Activated CD8-positive, alpha-beta memory T cell treated with anti-CD3 and anti-CD28 coated beads for 1 hour (primary cell): ENCODE data around the gene IQCH.
"Not testable (repeated sequence)": the region's sequence is repeated elsewhere in the genome, so short reads cannot be mapped to it uniquely, and the experiment has no call there.

ENCODE experiments used
- DNase-seq, 2 donors: peaks; one replicate each; pipeline ENCODE4 v3.0.0-alpha.2; 2020; ENCODE audit warnings: low read depth in 1 of 2; ENCODE audit errors: extremely low read depth in 1 of 2

IQCH gene

DNA sequence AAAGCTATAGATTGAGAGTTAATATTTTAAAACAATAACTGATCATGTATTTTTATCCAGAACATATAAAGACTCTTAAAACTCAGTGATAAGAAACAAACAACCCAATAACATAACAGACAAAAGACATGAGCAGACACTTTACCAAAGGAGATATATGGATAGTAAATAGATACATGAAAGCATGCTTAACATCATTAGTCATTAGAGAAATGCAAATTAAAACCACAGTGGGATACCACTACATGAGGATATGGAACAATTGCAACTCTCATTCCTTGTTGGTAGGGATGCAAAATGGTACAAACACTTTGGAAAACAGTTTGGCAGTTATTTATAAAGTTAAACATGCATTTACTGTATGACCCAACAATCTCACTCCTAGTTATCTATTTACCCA is 95.0 kb downstream of the IQCH start:
- DNase-seq: no peak

DNA sequence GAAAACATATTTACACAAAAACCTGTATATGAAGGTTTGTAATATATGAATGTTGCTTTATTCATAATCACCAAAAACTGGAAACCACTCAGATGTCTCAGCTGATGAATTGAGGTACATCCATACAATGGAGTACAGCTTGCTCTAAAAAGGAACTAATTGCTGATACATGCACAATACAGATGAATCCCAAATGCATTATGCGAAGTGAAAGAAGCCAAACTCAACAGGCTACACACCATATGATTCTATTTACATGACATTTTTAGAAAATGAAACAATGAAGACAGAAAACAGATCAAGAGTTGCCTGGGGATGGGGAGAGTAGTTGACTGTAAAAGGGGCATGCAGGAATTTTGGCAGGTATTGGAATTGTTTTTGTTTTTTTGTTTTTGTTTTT is 95.5 kb downstream of the IQCH start:
- no peak for DNase-seq

DNA sequence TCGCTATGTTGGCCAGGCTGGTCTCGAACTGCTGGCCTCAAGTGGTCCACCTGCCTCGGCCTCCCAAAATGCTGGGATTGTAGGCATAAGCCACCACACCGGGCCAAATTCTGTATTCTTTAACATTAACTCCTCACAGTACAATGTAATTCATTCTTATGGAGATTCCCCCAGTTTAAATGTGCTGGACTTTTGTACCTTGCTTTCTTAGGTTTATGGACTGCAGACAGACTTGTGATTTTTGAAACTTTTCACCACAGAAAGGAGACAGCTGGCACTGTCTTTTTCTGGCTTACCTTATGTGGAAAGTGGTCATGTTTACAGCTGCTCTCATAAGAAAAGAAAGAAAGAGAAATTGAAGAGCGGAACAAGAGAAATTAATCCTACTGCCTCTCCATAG is 103.8 kb downstream of the IQCH start:
- no peak for DNase-seq

DNA sequence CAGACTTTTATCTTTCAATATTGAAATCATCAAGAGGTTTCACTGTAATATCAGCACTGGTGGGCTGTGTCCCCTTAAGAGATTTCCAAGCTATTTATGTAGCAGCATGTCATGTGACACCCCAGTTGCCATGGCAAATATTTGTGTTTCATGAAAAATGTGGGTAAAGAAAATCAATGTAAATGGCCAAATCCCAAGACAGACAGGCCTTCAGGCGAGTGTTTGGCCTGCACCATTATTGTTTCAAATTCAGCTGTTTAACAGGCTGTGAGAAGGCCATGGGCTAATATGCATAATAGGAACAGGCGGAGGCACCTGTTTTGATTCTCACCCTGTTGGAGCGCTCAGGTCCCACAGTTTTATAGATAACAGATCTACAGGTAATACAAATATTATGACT is 104.2 kb downstream of the IQCH start:
- no peak for DNase-seq

DNA sequence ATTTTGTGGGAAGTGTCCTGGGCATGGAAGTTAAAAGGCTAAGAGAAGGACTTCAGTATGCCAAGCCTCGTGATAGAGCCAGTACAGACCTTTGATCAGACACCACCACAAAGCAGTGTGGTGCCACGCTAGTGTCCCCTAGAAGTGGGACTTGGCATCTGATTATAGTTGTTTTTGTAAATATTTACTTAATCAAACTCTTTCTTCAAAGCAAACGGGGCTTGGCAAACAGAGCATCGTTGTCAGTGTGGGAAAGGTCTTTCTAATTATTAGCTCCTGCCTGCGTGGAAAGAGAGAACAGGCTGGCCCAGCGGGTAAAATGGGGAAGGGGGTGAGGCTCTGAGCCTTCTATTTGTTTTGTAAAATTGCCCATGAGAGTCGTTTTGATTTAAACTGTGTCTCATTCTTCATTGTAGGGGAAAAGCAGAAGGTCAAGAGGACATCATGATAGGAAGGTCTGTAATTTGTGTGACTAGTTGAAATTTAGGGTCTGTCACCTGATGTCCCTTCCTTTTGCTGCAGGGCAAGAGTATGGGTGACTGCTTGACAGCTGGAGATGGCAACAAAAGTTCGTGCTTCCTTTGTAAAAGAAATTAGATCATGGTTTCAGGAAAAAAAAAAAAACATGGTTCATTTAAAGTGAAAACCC is 105.0 kb downstream of the IQCH start:
- no peak for DNase-seq

DNA sequence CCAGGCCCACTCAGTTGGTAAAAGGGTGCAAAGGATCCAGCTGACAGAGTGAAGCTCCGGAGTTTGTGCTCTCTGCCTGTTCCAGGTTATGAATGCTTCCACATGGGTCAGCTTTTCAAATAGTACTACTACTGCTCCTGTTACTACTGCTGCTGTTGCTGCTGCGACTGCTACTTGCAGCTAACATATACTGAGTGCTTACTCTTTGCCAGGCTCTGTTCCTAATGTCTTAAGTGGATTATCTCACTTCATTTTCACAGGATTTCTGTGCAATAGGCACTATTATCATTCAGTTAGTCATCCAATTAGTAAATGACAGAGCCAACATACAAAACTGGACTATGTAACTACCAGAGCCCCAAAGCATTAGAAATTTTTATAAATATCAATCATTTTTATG is 106.5 kb downstream of the IQCH start:
- DNase-seq: no peak

DNA sequence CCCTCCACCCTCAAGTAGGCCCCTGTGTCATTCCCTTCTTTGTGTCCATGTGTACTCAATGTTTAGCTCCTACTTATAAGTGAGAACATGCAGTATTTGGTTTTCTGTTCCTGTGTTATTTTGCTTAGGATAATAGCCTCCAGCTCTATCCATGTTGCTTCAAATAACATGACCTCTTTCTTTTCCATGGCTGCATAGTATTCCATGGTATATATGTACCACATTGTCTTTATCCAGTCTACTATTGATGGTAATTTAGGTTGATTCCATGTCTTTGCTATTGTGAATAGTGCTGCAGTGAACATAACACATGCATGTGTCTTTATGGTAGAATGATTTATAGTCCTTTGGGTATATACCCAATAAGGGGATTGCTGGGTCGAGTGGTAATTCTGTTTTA is 109.1 kb downstream of the IQCH start:
- DNase-seq: not testable (repeated sequence)

DNA sequence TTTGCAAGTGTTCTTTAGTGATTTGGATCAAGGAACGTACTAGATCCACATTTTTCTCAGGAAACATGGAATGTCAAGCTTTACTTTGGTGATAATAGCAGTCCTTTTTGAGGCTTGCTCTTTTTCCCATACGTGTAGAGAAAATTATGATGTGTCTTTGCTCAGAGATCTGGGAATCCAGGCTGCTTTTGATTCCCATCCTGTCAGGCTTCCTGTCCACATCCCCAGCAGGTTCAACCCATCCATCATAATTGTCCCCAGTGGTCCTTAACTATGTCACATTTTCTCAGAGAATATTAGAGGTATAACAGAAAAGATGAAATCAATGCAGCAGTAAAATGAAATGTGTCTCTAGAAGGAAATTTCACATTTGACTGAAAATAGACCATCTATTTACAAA is 111.4 kb downstream of the IQCH start:
- no peak for DNase-seq

DNA sequence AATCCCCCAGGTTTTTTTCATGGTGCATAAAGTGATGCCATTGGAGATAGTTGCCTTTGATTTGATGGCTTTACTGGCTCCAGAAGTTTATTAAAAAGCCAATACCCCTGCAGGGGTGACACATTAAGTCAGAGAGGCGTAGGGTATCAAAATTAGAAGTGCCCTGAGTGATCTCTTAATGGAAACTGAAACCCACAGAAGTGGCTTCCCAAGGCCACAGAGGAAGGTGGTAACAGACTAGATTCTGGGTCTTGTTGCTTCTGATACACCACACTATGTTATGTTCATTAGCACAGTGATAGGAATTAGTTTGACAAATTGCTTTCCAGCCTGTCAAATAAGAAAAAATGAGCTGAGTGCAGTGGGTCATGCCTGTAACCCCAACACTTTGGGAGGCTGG is 112.3 kb downstream of the IQCH start:
- no peak for DNase-seq

DNA sequence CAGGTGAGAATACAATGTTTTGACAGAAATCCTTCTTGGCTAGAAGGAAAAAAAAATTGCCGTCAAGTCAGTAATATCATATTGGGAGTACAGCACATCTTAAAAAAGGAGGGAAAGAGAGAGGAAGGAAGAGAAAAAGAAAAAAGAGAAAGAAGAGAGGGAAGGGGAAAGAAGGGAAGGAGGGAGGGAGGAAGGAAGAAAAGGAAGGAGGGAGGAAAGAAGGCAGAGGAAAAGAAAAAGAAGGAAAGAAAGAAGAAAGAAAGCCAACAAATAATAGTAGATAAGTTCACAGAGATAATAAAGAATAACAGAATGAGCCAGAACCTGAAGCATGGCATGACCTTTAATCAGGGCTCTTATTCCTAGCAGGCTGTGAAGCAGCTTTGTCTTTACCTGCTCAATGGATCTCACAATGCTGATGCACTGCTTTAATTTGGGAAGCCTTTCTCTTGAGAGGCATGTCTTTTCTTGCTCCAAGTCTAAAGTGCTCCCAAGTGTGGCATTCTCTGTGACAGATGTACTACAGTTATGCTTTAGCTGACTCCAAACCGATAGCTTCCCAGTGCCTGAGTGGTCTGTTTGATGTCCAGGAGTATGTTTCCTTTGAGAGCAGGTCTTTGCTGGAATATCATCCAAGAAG is 114.9 kb downstream of the IQCH start:
- DNase-seq: no peak

DNA sequence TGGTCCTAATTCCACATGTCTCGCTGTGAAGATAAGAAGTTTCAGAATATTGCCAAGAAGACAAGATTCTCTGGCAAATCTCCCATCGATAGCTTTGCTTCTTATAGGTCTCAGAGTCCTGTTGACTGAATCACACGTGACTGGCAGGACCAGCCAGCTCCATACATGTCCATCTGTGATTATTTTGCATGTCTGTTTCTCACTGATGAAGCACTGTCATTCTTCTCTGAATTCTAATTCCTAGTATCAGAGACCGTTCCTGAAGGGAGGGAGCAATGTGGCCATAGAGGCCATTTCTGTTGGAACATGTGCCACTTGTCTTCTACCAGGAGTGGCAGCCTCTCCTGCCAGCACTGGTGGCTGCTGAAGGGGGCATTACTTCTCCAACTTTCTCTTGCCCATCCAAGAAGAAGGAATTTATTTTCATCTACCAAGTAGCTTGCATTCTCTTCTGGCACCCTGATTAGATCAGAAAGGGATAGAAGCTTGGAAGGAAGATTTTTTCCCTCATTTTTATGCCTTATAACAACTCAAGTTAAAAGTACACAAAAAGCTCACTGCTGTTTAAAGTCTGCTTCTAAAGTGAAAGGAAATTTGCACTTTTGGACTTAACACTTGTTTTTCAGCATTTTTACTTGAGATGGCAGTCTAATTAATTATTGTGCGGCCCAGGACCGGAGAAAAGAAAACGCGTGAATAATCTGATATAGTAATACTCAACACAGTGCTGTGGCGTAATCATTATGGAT is 115.8 kb downstream of the IQCH start:
- DNase-seq: no peak

DNA sequence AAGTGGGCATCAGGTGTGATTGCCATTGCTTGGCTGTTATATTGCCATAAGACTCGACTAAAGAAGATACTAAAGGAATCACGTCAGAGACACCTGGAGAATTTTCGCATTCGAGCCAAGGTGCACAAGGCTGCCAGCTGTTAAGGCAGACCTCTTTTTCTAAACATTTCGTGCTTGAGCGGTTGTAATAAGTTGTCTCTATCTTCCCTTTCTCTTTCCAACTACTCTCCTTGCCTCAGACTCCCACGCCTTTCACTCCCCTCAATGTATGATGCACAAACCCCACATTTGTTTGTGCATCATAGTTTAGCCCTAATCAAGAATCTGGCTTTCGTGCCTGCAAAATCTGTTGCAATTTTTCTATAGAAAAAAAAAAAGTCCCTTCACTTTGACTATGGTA is 118.0 kb downstream of the IQCH start:
- DNase-seq: no peak

DNA sequence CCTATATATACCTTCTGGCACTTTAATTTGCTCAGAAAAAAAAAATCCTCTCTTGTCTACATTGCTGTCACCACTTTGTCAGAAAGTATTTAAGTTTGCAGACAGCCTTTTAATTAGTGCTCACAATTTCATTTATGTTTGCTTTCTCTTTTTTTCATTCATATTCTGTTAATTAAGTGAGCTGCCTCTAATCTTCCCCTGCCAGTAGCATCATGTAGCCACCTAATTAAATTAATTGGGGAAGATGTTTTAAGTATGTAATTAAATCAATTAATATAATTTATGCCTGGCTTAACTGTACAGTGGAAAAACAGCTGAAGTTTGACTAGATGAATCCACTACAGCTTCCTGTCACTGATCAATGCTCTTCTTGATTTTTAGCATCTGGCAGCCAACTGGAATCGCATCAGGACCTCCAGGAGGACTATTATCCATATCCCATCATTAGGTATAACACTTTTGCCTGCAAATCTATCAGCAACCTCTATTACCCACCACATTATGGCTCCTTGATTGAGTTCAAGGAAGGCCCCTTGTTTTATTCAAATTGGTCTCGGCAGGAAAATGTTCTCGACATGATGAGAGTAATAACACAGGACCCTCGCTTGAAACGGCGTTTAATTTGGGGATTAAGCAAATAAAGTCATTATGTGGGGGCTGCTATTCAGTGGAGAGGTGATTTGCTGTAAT is 118.5 kb downstream of the IQCH start:
- DNase-seq: no peak

DNA sequence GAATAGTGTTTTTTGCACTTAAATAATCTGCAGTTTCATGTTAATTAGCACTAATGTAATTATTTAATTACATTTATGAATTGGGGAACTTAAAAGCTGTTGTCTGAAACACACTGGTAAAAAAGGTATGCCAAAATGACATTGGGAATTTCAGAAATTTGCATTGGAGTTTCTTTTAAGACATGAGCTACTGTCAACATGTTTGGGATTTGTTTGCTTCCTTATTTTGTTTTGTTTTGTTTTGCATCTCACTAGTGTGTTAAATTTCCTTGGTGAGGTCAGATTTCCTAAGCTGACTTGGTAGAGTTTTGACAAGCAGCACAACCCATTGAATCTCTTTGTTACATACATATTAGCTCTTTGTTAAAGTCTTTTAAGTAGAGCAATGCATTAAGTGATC is 119.4 kb downstream of the IQCH start:
- DNase-seq: no peak

DNA sequence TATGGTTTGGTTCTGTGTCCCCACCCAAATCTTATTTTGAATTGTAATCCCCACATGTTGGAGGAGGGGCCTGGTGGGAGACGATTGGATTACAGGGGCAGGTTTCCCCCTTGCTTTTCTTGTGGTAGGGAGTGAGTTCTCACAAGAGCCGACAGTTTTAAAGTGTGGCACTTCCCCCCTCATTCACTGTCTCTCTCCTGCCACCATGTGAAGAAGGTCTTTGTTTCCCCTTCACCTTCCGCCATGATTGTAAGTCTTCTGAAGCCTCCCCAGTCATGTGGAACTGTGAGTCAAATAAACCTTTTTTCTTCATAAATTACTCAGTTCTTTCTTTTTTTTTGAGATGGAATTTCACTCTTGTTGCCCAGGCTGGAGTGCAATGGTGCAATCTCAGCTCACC is 124.9 kb downstream of the IQCH start:
- no peak for DNase-seq

DNA sequence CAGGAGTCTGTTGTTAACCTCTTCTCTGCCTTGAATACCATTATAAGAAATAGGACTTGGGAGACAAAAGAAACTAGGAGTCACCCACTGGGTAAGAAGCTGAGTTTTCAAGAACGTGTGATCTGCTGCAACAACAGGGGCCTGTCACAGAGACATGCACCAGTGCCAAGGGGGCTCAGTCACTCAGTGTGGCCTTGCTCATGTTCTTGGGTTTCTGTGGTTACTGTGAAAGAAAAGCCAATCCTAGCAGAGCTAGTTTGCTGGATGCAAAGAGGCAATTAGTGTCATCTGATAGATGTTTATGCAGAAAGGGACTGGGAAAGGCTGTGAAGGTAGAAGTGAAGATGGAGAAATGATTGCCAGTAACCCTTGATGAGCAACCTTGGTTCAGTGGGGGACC is 126.3 kb downstream of the IQCH start:
- no peak for DNase-seq

DNA sequence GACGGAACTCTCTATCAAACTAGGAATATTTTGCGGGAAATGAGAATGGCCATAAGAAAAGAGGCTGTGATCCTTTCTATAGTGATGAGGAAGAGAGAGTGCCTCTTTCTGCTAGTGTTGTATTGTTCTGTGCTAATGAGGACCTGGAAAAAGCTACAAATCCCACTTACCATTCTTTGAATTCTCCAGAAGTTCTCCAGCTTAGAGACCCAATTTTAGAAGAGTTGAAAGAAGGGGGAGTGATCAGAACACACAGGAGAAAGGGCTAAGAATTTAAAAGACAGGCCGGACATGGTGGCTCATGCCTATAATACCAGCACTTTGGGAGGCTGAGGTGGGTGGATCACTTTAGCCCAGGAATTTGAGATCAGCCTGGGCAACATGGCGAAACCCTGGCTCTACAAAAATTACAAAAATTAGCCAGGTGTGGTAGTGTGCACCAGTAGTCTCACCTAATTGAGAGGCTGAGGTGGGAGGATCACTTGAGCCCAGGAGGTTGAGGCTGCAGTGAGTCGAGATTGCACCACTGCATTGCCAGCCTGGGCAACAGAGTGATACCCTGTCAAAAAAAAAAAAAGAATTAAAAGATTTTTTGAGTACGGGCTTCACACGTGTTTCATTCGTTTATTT is 126.9 kb downstream of the IQCH start:
- DNase-seq: no peak

DNA sequence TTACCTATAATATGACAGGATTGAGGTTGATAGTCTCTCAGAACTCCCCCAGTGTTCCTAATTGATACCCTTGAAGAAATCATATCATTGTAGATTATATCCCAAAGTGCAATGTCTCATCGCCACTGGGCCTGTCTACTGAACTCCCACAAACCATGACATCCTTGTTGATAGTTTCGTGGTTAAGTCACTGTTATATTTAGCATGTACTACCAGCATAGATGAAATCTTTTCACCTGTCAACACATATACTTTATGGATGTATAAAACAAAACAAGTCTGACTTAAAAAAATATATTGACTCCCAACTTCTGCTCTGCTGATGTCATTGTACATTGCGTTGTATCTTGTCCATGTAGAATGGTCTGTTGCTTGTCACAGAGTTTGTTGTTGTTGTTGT is 128.1 kb downstream of the IQCH start:
- DNase-seq: no peak

DNA sequence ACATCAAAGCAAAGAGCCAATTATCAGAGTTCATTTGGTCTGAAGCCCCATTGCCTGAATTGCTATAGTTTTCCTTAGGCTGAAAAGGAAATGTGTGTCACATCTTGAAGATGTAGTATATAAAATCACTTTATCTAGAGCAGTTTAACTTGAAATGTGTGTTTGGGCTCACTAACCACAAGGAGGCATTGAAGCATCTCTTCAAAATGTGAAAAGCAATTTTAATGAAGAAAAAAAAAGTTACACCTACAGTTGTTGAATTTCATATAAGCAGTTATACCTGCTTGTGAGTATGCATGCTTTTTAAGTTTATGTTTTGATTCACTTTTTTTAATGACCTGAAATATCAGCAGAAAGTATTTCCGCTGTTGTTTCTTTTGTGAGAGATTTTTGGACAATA is 129.3 kb downstream of the IQCH start:
- no peak for DNase-seq

DNA sequence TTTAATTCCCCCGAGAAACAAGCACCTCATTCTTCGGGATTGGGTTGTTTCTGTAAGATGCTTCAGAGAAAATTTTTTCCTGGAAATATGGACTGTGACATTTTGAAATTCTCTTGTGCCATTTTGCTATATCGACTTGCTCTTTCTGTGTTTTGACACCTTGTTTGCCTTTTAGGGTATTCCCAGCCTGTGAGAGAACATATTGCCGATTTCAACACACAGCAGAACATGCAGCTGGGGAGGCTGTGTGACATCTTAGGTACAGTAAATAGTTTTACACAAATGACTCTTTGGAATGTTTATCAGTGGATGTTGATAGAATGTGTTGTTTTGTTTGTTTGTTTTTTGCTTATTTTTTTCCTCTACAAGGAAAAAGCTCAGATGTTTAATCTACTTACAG is 130.2 kb downstream of the IQCH start:
- no peak for DNase-seq

DNA sequence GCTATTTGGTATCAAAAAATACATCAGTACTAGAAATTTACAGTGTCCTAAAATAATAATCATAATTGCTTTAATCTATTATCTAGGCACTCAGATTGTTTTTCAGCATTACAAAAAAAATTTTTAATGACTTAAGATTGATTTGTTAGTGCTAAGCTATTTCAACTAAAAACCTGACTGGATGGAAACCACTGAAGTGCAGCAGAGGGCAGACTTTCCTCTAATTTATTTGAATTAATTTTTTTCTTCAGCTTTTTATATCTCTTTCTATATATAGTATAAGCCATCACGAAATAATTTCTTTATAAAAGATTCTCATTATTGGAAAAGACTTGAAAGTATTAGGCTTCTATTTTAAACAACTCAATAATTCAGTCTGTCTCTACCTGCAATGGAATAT is 131.4 kb downstream of the IQCH start:
- DNase-seq: no peak
